NCI-H1694 (cell line): ENCODE measurements around the gene PLEKHA5.
A peak's percentile ranks its signal among the peaks of the same experiment; 100 is the strongest.
"Not testable (repeated sequence)": the region's sequence is repeated elsewhere in the genome, so short reads cannot be mapped to it uniquely, and the experiment has no call there.

Source experiments
- DNase-seq: peaks from one replicate; lab custom pipeline; 2025; lab: John Stamatoyannopoulos, UW

Gene PLEKHA5

DNA sequence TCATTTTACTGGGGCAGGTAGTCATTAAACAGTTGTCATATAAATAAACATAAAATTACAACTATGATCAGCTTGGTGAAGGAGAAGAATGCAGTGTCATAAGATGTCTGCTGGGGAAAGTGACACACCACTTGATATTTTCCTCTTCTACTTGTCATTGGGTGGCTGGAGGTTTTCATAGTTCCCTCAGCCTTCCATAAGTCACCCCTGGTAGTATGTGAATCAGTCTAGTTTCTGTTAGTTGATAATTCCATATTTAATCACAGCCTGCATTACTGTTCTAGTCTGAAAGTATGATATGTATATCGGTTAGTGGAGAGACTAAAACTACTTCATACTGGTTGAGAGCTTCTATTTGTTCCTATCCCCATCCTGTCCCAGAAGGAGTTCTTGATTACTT lies 38.2 kb downstream of the PLEKHA5 start:
- no peak for DNase-seq

DNA sequence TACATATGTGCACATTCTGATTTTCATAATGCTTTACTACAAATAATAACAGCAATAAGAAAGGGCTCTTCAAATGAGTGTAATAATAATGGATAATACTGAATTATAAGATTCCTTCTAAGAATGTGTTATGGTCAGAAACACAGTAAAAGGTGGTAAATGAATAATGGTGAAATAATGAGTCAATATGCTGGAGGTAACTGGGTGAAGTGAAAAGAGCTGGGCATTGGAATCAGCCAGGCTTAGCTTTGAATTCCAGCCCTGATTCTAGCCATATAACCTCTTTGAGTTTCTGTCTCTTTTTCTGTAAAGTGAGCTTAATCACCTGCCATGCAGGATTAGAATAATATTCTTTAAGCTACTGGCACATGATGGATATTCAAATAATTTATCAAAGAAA lies 39.1 kb downstream of the PLEKHA5 start:
- DNase-seq = no peak

GRCh38 chr12:19169222-19169621 lies 39.7 kb downstream of the PLEKHA5 start:
- no peak for DNase-seq

- not testable (repeated sequence) for DNase-seq
These were observed 40.8 kb downstream of the PLEKHA5 start for GRCh38 chr12:19170286-19170685.

GRCh38 chr12:19171731-19172130 lies 42.2 kb downstream of the PLEKHA5 start:
- DNase-seq = no peak

DNA sequence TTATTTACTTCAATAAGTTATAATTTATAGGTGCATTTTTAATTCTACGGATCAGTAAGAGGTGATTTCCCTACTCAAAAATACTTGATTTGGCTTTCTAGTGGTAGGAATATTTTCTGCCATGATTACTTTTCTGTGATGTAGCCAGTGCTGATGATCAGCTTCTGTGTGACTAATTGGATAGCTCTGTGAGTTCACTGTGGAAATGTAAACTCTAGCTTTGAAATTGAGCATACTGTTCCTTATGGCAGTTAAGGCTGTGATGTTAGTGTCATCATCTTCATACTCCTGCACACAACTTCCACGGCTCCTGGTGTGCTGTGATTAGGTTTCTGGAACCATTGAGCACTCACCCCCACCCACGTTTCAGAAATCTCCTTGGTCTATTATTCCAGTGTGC lies 48.2 kb downstream of the PLEKHA5 start:
- DNase-seq = no peak

- no peak for DNase-seq
These were observed 50.5 kb downstream of the PLEKHA5 start for GRCh38 chr12:19179986-19180385.

GRCh38 chr12:19181666-19182426 lies 52.3 kb downstream of the PLEKHA5 start:
- DNase-seq = no peak

- DNase-seq = no peak
These were observed 53.7 kb downstream of the PLEKHA5 start for GRCh38 chr12:19183121-19183838.

- DNase-seq = no peak
These were observed 55.9 kb downstream of the PLEKHA5 start for GRCh38 chr12:19185262-19185929.

DNA sequence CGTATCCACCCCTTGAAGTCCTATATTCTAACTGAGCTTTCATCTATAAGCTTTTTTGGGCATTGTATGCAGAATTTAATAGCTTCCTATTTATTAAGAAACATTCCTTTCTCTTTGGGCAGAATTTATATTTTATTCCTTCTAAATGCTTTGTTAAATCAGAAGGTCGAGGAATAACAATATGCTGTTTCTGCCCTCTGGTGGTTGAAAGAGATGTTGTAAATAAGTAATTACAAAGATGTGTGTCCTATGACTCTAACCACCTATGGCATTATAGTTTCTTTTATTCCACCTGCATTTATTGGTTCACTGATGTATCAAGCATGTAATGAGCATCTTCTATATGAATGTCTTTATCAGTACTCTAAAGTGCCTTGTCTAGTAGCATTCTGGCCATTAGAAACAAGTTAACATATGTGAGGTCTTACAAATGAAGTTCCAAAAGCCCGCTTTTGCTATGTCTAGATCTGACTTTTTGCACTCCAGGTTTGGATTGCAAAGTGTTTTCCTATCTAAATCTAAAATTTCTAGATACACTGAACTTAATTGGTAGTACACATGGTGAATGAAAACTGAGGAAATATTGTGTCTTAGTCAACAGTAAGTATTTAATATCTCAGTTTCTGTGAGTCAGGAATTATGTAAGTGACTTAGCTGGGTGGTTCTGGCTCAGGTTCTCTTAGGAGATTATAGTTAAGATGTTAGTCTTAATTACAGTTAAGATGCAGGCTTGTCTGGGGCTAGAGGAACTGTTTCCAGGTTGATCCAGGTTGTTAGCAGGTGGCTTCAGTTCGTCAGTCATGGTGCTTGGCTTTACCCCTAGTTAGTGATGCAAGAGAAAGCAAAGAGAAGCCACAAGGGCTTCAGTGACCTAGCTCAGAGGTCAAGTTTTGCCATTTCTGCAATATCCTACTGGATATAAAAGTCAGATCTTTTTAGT lies 57.5 kb downstream of the PLEKHA5 start:
- DNase-seq = peak; percentile 41

DNA sequence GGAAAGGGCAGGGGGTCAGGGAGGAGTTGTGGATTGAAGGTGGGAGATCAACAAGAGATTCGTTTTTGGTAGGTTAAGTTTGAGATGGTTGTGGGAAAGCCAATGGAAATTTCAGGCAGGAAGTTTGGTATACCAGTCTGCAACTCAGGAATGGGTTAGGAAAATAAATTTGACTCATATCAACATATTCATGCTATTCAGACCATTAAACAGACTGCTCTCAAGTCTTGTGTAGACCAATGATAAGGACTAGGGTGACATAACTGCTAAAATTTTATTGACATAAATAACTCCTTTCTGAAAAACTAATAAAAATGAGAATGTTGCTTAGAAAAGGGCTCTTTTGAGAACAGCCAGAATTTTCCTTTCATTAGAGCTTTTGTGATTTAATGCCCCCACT lies 60.0 kb downstream of the PLEKHA5 start:
- no peak for DNase-seq

GRCh38 chr12:19190292-19191031 lies 60.9 kb downstream of the PLEKHA5 start:
- DNase-seq = no peak

- DNase-seq = no peak
These were observed 61.6 kb downstream of the PLEKHA5 start for GRCh38 chr12:19191089-19191488.

GRCh38 chr12:19191563-19191962 lies 62.0 kb downstream of the PLEKHA5 start:
- DNase-seq = no peak

- peak; percentile 41 for DNase-seq
These were observed 63.2 kb downstream of the PLEKHA5 start for GRCh38 chr12:19192710-19193109.

- no peak for DNase-seq
These were observed 65.4 kb downstream of the PLEKHA5 start for GRCh38 chr12:19194963-19195362.

DNA sequence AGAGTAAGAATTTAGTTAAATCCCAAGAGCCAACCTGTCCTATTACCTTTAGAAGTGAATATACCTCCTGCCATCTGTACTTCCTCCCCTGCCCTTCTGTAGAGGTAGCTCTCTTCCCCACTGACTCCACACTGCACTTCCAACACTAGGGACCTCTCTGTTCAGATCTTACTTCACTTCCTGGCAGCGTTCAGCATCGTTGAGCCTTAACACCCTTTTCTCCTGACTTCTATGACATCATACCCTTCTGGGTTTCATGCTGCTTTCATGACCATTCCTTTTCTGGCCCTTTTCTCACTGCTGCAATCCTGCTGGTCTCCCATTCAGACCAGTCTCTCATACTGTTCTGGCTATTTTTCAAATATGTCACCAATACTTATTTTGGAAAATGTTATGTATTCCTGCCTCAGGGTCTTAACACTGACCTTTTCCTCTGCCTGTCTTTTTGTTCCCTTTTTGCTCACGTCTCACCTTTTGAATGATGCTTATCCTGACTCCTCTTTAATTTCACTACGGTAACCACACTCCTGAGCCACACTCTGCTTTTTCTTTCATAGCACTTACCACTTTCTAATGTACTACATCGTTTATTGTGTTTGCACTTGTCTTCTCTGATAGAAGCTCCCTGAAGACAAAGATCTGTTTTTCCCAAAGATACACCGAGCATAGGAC lies 67.6 kb downstream of the PLEKHA5 start:
- DNase-seq = no peak

GRCh38 chr12:19198272-19198671 lies 68.7 kb downstream of the PLEKHA5 start:
- DNase-seq = no peak

DNA sequence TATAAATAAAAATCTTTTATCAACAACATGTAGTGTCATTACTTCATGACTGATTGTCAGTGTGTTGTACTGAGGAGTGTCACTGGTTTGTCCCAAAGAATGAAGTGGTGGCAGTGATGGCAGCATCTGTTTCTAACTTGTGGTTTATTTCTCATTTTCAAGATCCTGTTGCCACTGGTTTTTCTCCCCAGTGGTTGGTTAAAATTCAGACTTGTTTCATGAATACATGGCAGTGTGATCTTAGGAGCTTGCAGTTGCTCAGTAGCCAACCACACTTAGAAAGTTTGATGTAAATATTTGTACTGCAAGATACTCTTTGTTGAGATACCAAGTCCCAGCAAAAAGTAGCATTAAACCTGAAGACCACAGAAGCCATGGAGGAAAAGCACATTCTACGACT lies 69.8 kb downstream of the PLEKHA5 start:
- no peak for DNase-seq

GRCh38 chr12:19200261-19200660 lies 70.7 kb downstream of the PLEKHA5 start:
- DNase-seq = no peak
